ENCODE measurements around the gene SEZ6.

SEZ6 gene

GRCh38 chr17:28951428-28951990 is 54.3 kb downstream of the SEZ6 start, which contains the start of gene PHF12:
TSS of gene PHF12 (minus strand) at chr17:28951518. CDS start at chr17:28950960, 558 bp downstream.
- peaks cover 6% of the 10 kb centered on the region for H3K79me1 ChIP-seq (ENCODE audit: low read depth, low read length)
- peak within 1 kb of the TSS; percentile 59 for H3K14ac ChIP-seq (ENCODE audit: low read length)
- peak within 1 kb of the TSS; percentile 89 to 96 for H3K4me3 ChIP-seq (ENCODE audit: low read length in 2 of 2)
- peak within 1 kb of the TSS; percentile 94 for H3K9ac ChIP-seq (ENCODE audit: low read depth, low read length, poor library complexity)
- H3K27ac ChIP-seq (replicated peaks; ENCODE audit: low read length), result peak within 1 kb of the TSS; percentile 93
- peak within 1 kb of the TSS; percentile 69 for H2AFZ ChIP-seq (ENCODE audit: low read length)
- H3K9me3 ChIP-seq (replicated peaks in 1 of 2; ENCODE audit: control insufficient read depth in 2 of 2, insufficient read depth in 1 of 2, low read depth in 1 of 2, low read length in 2 of 2), result no peaks in the 10 kb centered on the region
- H3K27me3 ChIP-seq (ENCODE audit: control insufficient read depth in 3 of 3, insufficient read depth in 3 of 3, low read depth in 1 of 3, low read length in 3 of 3), result no peaks in the 10 kb centered on the region
- H2BK5ac ChIP-seq (ENCODE audit: low read length), result peak within 1 kb of the TSS; percentile 88
- no peak within 1 kb of the TSS for H4K91ac ChIP-seq (ENCODE audit: low read depth, low read length, poor library complexity)
- H2BK15ac ChIP-seq (ENCODE audit: low read length), result no peak within 1 kb of the TSS
- no peak within 1 kb of the TSS for H4K8ac ChIP-seq (ENCODE audit: low read depth, low read length)
- H3K4me2 ChIP-seq (ENCODE audit: insufficient read depth, low read length, poor library complexity, severe bottlenecking), result peak within 1 kb of the TSS; percentile 92
- H2BK120ac ChIP-seq (ENCODE audit: low read depth, low read length), result no peak within 1 kb of the TSS
- H3K4ac ChIP-seq (ENCODE audit: low read length), result peak within 1 kb of the TSS; percentile 60
- H2BK12ac ChIP-seq (ENCODE audit: low read length), result no peak within 1 kb of the TSS
- H2AK5ac ChIP-seq (ENCODE audit: low read depth, low read length), result peak within 1 kb of the TSS; percentile 57
- peaks cover 0 to 22% of the 10 kb centered on the region in 2 donors for H3K36me3 ChIP-seq (replicated peaks in 1 of 2; ENCODE audit: control insufficient read depth in 2 of 2, insufficient read depth in 2 of 2, low read length in 2 of 2)
- H3K18ac ChIP-seq (ENCODE audit: low read length), result peak within 1 kb of the TSS; percentile 94
- H3K23ac ChIP-seq (ENCODE audit: low read depth, low read length, poor library complexity), result peak within 1 kb of the TSS; percentile 44
- peak; percentile 100 for DNase-seq (ENCODE audit: low spot score)
- H3K4me1 ChIP-seq (ENCODE audit: control insufficient read depth in 2 of 2, insufficient read depth in 1 of 2, low read depth in 1 of 2, low read length in 2 of 2), result peaks cover 4 to 10% of the 10 kb centered on the region in 2 donors
- no CpG with 5 or more reads among the region's 51 CpGs for WGBS, 2 donors (ENCODE audit: extremely low coverage in 2 of 2, insufficient read length in 2 of 2, insufficient replicate concordance in 1 of 2)

- Histone ChIP-seq H3K18ac (ENCODE audit: low read length) (peak overlapping the region; percentile 94), H3K79me1 (ENCODE audit: low read depth, low read length) (peaks cover 6% of the 10 kb centered on the region), H2BK120ac (ENCODE audit: low read depth, low read length) (no peak overlapping the region), H4K91ac (ENCODE audit: low read depth, low read length, poor library complexity) (no peak overlapping the region), H2BK15ac (ENCODE audit: low read length) (no peak overlapping the region), H3K27ac (replicated peaks; ENCODE audit: low read length) (peak overlapping the region; percentile 86), H2AFZ (ENCODE audit: low read length) (peak overlapping the region; percentile 55), H3K23ac (ENCODE audit: low read depth, low read length, poor library complexity) (peak overlapping the region; percentile 44), H3K4me3 (ENCODE audit: low read length in 2 of 2) (peak overlapping the region; percentile 89 to 96), H3K14ac (ENCODE audit: low read length) (peak overlapping the region; percentile 59), H3K4me1 (ENCODE audit: control insufficient read depth in 2 of 2, insufficient read depth in 1 of 2, low read depth in 1 of 2, low read length in 2 of 2) (peaks cover 4 to 10% of the 10 kb centered on the region in 2 donors), H3K27me3 (ENCODE audit: control insufficient read depth in 3 of 3, insufficient read depth in 3 of 3, low read depth in 1 of 3, low read length in 3 of 3) (no peaks in the 10 kb centered on the region), H3K36me3 (replicated peaks in 1 of 2; ENCODE audit: control insufficient read depth in 2 of 2, insufficient read depth in 2 of 2, low read length in 2 of 2) (peaks cover 0 to 28% of the 10 kb centered on the region in 2 donors), H3K9me3 (replicated peaks in 1 of 2; ENCODE audit: control insufficient read depth in 2 of 2, insufficient read depth in 1 of 2, low read depth in 1 of 2, low read length in 2 of 2) (no peaks in the 10 kb centered on the region), H3K4me2 (ENCODE audit: insufficient read depth, low read length, poor library complexity, severe bottlenecking) (peak overlapping the region; percentile 91), H3K9ac (ENCODE audit: low read depth, low read length, poor library complexity) (peak overlapping the region; percentile 94), H2AK5ac (ENCODE audit: low read depth, low read length) (peak overlapping the region; percentile 57), H4K8ac (ENCODE audit: low read depth, low read length) (no peak overlapping the region), H2BK12ac (ENCODE audit: low read length) (no peak overlapping the region), H3K4ac (ENCODE audit: low read length) (peak overlapping the region; percentile 60), H2BK5ac (ENCODE audit: low read length) (peak overlapping the region; percentile 88)
- no peak for DNase-seq (ENCODE audit: low spot score)
- no CpG with 5 or more reads among the region's 51 CpGs for WGBS, 2 donors (ENCODE audit: extremely low coverage in 2 of 2, insufficient read length in 2 of 2, insufficient replicate concordance in 1 of 2)
Measured at GRCh38 chr17:28950752-28951427, 54.9 kb downstream of the SEZ6 start.

GRCh38 chr17:28950017-28950751 is 55.6 kb downstream of the SEZ6 start:
- Histone ChIP-seq H3K27ac (replicated peaks; ENCODE audit: low read length) (peak overlapping the region; percentile 86), H3K23ac (ENCODE audit: low read depth, low read length, poor library complexity) (peak overlapping the region; percentile 44), H3K9ac (ENCODE audit: low read depth, low read length, poor library complexity) (peak overlapping the region; percentile 94), H2AFZ (ENCODE audit: low read length) (peak overlapping the region; percentile 55), H4K91ac (ENCODE audit: low read depth, low read length, poor library complexity) (no peak overlapping the region), H3K9me3 (replicated peaks in 1 of 2; ENCODE audit: control insufficient read depth in 2 of 2, insufficient read depth in 1 of 2, low read depth in 1 of 2, low read length in 2 of 2) (no peaks in the 10 kb centered on the region), H3K14ac (ENCODE audit: low read length) (peak overlapping the region; percentile 59), H2BK5ac (ENCODE audit: low read length) (peak overlapping the region; percentile 79), H3K79me1 (ENCODE audit: low read depth, low read length) (peaks cover 8% of the 10 kb centered on the region), H3K4ac (ENCODE audit: low read length) (peak overlapping the region; percentile 60), H3K4me3 (ENCODE audit: low read length in 2 of 2) (peak overlapping the region; percentile 89 to 96), H2BK120ac (ENCODE audit: low read depth, low read length) (peak overlapping the region; percentile 27), H3K4me2 (ENCODE audit: insufficient read depth, low read length, poor library complexity, severe bottlenecking) (peak overlapping the region; percentile 91), H2BK15ac (ENCODE audit: low read length) (peak overlapping the region; percentile 60), H2AK5ac (ENCODE audit: low read depth, low read length) (peak overlapping the region; percentile 57), H2BK12ac (ENCODE audit: low read length) (peak overlapping the region; percentile 10), H3K4me1 (ENCODE audit: control insufficient read depth in 2 of 2, insufficient read depth in 1 of 2, low read depth in 1 of 2, low read length in 2 of 2) (peaks cover 4 to 10% of the 10 kb centered on the region in 2 donors), H3K27me3 (ENCODE audit: control insufficient read depth in 3 of 3, insufficient read depth in 3 of 3, low read depth in 1 of 3, low read length in 3 of 3) (no peaks in the 10 kb centered on the region), H4K8ac (ENCODE audit: low read depth, low read length) (no peak overlapping the region), H3K18ac (ENCODE audit: low read length) (peak overlapping the region; percentile 94), H3K36me3 (replicated peaks in 1 of 2; ENCODE audit: control insufficient read depth in 2 of 2, insufficient read depth in 2 of 2, low read length in 2 of 2) (peaks cover 0 to 33% of the 10 kb centered on the region in 2 donors)
- DNase-seq (ENCODE audit: low spot score), result peak; percentile 60
- WGBS, 2 donors (ENCODE audit: extremely low coverage in 2 of 2, insufficient read length in 2 of 2, insufficient replicate concordance in 1 of 2), result no CpG with 5 or more reads among the region's 43 CpGs

Measured in neuronal stem cell (in vitro differentiated cells).